GM12891 (cell line): Measurements from ENCODE around the gene PTPRJ.

Source experiments
- DNase-seq: peaks from one replicate; pipeline ENCODE4 v3.0.0; 2011; ENCODE audit warnings: low spot score; ENCODE audit not compliant: insufficient read length
- FAIRE-seq: peaks from 2 replicates; lab custom pipeline; 2011; peaks lifted over from hg19 to GRCh38; lab: Jason Lieb, UNC
- PAX5 ChIP-seq: IDR thresholded peaks from 2 replicates; pipeline ENCODE4 v1.6.1; 2011; ENCODE audit warnings: low read length, moderate library complexity, mild to moderate bottlenecking; ENCODE audit not compliant: insufficient read depth, severe bottlenecking
- POLR2A ChIP-seq: IDR thresholded peaks from 2 replicates; pipeline ENCODE4 v1.6.1; 2011; ENCODE audit warnings: low read depth, low read length, control low read depth
- POLR2AphosphoS5 ChIP-seq: IDR thresholded peaks from 2 replicates; pipeline ENCODE4 v1.6.1; 2011; ENCODE audit warnings: low read depth, low read length, control low read depth
- POU2F2 ChIP-seq: IDR thresholded peaks from 2 replicates; pipeline ENCODE4 v1.6.1; 2011; ENCODE audit warnings: low read depth, mild to moderate bottlenecking, control low read depth, low read length, moderate library complexity
- SPI1 ChIP-seq: IDR thresholded peaks from 2 replicates; pipeline ENCODE4 v1.6.1; 2011; ENCODE audit warnings: low read depth, low read length, control low read depth
- TAF1 ChIP-seq: IDR thresholded peaks from 2 replicates; pipeline ENCODE4 v1.6.1; 2011; ENCODE audit warnings: low read depth, low read length, control low read depth

PTPRJ gene

GRCh38 chr11:48108231-48109045, 128.1 kb downstream of the PTPRJ start:
- no peak for DNase-seq
- TF ChIP-seq PAX5: no peak
- peak; percentile 50 for TF ChIP-seq SPI1
- no peak for TF ChIP-seq POLR2A
- FAIRE-seq: peak; percentile 72

GRCh38 chr11:48109046-48109666, 128.8 kb downstream of the PTPRJ start:
- DNase-seq (no peak), FAIRE-seq (peak; percentile 47)
- TF ChIP-seq TAF1: no peak
- no peak for TF ChIP-seq SPI1
- no peak for TF ChIP-seq PAX5
- no peak for TF ChIP-seq POLR2AphosphoS5
- no peak; the same call in 1 of the 2 replicates for TF ChIP-seq POU2F2

- TF ChIP-seq POLR2A: no peak
- TF ChIP-seq POLR2AphosphoS5: no peak
- TF ChIP-seq TAF1: no peak
- no peak for TF ChIP-seq PAX5
- no peak for TF ChIP-seq POU2F2
- TF ChIP-seq SPI1: no peak
- no peak for DNase-seq
- no peak for FAIRE-seq
These were observed 130.1 kb downstream of the PTPRJ start for GRCh38 chr11:48110509-48110766.

- FAIRE-seq (peak; percentile 9), DNase-seq (no peak)
- no peak for TF ChIP-seq POLR2AphosphoS5
- no peak for TF ChIP-seq PAX5
- TF ChIP-seq SPI1: no peak
- no peak for TF ChIP-seq TAF1
- TF ChIP-seq POLR2A: no peak
- no peak for TF ChIP-seq POU2F2
These were observed 131.5 kb downstream of the PTPRJ start for GRCh38 chr11:48111891-48112290.

- DNase-seq (no peak), FAIRE-seq (no peak)
- TF ChIP-seq TAF1 (no peak), POU2F2 (no peak), POLR2AphosphoS5 (no peak), SPI1 (no peak), PAX5 (no peak), POLR2A (no peak)
These were observed 134.4 kb downstream of the PTPRJ start for GRCh38 chr11:48114740-48115139.

- DNase-seq: no peak
These were observed 136.3 kb downstream of the PTPRJ start for GRCh38 chr11:48116437-48117228.

GRCh38 chr11:48122246-48122645, 141.9 kb downstream of the PTPRJ start:
- no peak for DNase-seq
- no peak for TF ChIP-seq POLR2A
- TF ChIP-seq POU2F2: no peak
- TF ChIP-seq PAX5: no peak
- no peak for TF ChIP-seq SPI1
- TF ChIP-seq POLR2AphosphoS5: no peak
- FAIRE-seq: no peak

More at GRCh38 chr11:48116437-48117228, 136.3 kb downstream of the PTPRJ start:
- no peak for FAIRE-seq
- TF ChIP-seq POLR2AphosphoS5 (no peak), TAF1 (no peak), SPI1 (no peak), POLR2A (no peak), POU2F2 (no peak), PAX5 (no peak)

- DNase-seq: no peak
- TF ChIP-seq SPI1 (no peak), PAX5 (no peak), POLR2AphosphoS5 (no peak), TAF1 (no peak), POU2F2 (no peak), POLR2A (no peak)
- FAIRE-seq: no peak
These were observed 142.3 kb downstream of the PTPRJ start for GRCh38 chr11:48122656-48123055.
